HG02678 (cell line): ENCODE measurements around the gene ZNF490.
"Not testable (repeated sequence)": the region's sequence is repeated elsewhere in the genome, so short reads cannot be mapped to it uniquely, and the experiment has no call there.

Source experiments
- ATAC-seq: cut with Tn5 transposase; IDR thresholded peaks from one replicate; pipeline ENCODE4 v1.9.1; 2021; ENCODE audit warnings: mild to moderate bottlenecking, moderate library complexity; ENCODE audit not compliant: unreplicated experiment

The ZNF490 gene

DNA sequence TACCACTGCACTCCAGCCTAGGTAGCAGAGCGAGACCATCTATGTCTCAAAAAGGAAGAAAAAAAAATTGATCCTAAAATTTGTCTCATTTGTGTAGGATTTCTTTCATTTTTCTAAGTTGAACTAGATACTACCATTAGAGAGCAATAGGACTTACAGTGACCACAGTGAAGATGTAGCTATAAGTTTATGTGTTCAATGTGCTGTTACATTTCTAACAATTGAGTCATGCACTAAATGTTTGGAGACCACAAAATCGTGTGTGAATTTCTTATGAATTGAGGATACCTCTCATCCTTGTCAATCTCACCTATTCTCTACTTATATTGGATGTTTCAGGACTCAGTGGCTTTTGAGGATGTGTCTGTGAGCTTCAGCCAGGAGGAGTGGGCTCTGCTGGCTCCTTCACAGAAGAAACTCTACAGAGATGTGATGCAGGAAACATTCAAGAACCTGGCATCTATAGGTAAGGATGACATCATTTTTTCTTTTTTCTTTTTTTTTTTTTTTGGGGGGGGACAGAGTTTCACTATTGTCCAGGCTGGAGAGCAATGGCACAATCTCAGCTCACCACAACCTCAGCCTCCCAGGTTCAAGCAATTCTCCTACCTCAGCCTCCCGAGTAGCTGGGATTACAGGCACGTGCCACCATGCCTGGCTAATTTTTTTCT, 12.9 kb upstream of the ZNF490 start:
- no peak for ATAC-seq

GRCh38 chr19:12621253-12622024, 10.8 kb upstream of the ZNF490 start:
- ATAC-seq, result not testable (repeated sequence)

- no peak for ATAC-seq
Measured at GRCh38 chr19:12617646-12618045, 7.0 kb upstream of the ZNF490 start.

DNA sequence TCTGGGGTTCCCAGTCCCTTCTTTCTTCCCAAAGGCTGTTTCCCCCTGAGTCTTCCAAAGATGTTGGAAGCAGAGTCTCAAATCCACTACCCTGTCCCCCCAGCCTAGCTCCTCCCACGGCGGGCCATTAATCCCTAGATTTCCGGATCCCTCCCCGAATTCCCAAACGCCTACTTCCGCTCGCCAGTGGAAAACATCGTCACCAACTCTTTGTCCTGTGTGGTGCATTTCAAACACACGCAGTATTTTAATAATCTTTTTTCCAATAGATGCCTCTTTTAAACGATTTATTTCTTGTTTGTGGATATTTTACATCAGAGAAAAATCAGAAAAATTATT, 717 bp upstream of the ZNF490 start:
- no peak for ATAC-seq

DNA sequence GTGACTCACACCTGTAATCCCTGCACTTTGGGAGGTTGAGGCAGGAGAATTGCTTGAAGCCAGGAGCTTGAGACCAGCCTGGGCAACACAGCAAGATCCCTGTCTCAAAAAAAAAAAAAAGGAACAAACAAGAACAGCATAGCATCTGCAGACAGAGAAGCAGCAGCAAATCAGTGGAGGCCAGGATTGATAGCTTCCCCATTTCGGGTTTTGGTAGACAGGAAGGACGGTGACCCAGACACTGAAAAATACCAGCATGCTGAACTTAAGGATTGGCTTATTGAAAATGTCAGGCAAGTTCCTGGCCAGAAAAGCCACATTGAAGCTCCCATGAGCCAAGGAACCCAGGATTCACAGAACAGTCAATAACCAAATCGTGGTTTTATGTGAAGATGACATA, 3.0 kb downstream of the ZNF490 start:
- no peak for ATAC-seq

GRCh38 chr19:12606796-12607195, 3.8 kb downstream of the ZNF490 start:
- ATAC-seq, result no peak

GRCh38 chr19:12603714-12604113, 6.9 kb downstream of the ZNF490 start:
- ATAC-seq, result no peak

DNA sequence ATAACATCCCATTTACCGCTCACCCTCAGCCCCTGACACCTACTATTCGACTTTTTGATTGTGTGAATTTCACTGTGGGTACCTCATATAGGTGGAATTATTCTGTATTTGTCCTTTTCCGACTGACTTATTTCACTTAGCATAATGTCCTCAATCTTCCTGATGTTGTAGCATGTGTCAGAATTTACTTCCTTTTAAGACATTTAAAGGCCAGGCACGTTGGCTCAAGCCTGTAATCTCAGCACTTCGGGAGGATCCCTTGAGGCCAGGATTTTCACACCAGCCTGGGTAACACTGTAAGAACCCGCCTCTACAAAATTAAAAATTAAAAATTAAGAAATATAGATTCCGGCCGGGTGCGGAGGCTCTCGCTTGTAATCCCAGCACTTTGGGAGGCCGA, 13.0 kb downstream of the ZNF490 start:
- ATAC-seq, result no peak

DNA sequence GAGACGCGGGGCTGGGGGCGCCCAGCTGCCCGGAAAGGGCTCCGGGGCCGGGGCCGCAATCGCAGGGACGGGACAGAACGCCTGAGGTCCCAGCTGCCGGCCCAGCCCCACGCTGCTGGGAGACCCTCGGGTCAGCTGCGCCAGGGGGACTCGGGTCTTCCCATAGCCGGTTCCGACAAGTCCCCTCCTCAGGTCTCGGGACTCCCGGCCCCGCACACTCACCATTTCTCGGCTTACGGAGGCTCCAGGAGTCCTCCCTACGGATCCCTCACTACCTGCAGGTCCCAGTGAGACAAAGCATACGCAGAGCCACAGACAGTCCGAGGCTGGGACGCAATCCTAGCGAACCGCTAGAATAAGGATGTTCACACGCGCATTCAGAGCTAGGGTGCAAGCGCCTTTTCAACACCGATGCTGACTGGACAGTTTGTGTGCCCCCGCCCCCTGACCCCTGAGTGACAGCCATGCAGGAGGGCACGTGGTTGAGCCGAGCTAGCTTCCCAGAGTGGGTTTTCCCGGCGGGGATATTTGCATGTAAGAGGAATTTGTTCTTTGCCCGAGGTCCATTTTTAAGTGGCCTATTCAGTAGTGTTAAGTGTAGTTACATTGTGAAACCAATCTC, 13.6 kb downstream of the ZNF490 start:
- no peak for ATAC-seq

DNA sequence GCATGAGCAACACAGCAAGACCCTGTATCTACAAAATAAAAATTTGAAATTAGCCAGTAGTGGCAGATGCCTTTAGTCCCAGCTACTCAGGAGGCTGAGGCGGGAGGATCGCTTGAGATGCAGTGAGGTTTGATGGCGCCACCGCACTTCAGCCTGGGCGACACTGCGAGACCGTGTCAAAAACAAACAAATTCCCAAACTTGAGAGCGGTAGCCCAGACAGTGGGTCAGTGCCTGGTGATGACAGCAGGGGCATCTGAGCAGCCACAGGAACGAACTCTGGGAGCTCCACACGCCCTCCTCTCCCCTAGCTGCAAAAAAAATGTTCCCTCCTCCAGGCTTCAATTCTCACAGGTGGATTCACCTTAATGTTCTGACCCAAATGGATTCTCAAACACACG, 14.1 kb downstream of the ZNF490 start:
- ATAC-seq, result no peak

- no peak for ATAC-seq
Measured at GRCh38 chr19:12581100-12581499, 29.5 kb downstream of the ZNF490 start.

DNA sequence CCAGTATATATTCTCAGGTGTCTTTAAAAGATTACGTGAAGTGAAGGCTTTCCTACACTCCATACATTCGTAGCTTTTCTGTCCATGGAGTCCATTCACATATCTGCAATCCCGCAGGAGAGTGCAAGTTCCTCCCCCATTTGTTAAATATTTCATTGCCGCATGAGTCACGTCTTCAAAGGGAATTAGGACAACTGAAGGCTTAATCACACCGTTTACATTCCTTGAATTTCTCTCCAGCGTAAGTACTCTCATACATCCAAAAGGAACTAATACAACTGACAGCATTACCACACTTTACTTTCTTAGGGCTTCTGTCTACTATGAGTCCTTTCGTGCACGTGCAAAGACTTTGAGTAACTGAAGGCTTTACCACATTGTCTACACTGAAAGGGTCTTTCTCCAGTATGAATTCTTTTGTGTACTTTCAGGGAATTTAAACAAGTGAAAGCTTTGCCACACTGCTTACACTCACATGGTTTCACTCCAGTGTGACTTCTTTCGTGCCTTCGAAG, 30.4 kb downstream of the ZNF490 start:
- ATAC-seq, result no peak

DNA sequence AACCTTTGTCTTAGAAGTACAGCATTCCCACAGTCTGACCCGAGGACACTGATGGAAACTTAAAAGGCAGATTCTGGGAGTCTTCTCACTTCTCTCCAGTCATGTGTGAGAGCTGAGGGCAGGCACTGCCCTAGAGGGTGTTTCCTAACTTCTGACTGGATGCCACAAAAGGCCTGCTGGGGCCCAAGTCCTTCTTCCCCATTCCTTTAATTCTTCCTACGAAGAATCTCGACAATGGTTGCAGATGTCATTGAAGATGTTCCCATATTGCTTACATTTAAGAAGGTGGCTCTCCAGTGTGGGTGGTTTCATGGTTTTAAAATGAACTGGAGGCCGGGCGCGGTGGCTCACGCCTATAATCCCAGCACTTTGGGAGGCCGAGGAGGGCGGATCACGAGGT, 32.0 kb downstream of the ZNF490 start:
- ATAC-seq, result no peak

- ATAC-seq, result no peak
Measured at GRCh38 chr19:12574036-12574435, 36.6 kb downstream of the ZNF490 start.

DNA sequence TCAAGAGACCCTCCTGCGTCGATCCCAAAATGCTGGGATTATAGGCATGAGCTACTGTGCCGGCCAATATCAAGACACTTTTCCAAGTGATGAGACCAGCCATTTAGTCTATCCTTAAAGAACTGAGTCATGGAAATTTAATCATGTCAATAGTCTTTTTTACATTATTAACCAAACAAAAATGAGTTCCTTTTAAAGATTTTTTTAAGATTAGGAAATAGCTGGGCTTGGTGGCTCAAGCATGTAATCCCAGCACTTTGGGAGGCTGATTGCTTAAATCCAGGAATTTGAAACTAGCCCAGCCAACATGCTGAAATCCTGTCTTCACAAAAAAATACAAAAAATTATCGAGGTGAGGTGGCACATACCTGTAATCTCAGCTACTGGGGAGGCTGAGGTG, 42.7 kb downstream of the ZNF490 start:
- ATAC-seq, result no peak

DNA sequence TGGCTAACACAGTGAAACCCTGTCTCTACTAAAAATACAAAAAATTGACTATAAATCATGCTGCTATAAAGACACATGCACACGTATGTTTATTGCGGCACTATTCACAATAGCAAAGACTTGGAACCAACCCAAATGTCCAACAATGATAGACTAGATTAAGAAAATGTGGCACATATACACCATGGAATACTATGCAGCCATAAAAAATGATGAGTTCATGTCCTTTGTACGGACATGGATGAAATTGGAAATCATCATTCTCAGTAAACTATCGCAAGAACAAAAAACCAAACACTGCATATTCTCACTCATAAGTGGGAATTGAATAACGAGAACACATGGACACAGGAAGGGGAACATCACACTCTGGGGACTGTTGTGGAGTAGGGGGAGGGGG, 44.2 kb downstream of the ZNF490 start:
- ATAC-seq, result not testable (repeated sequence)

GRCh38 chr19:12564016-12564664, 46.5 kb downstream of the ZNF490 start:
- ATAC-seq, result no peak

- no peak for ATAC-seq
Measured at GRCh38 chr19:12555456-12555930, 55.1 kb downstream of the ZNF490 start.

- ATAC-seq, result peak; percentile 97
Measured at GRCh38 chr19:12551060-12551832, 59.4 kb downstream of the ZNF490 start, which contains the start of gene ZNF564. Gene ZNF564 (minus strand): TSS chr19:12551482. CDS start chr19:12551332, 150 bp downstream.

- no peak for ATAC-seq
Measured at GRCh38 chr19:12546903-12547302, 63.7 kb downstream of the ZNF490 start.
